B cell (primary cell): ENCODE measurements around the gene DCLK1.

ENCODE experiments used
- EZH2 ChIP-seq: IDR thresholded peaks from 2 replicates; pipeline ENCODE4 v1.6.1; 2012; ENCODE audit warnings: borderline replicate concordance, low read depth, mild to moderate bottlenecking, moderate library complexity, low read length; ENCODE audit not compliant: insufficient read depth, poor library complexity, severe bottlenecking
- TF ChIP-seq, protein P1 (sequence below): fragments of 200-600 bp; IDR thresholded peaks from one replicate; pipeline ENCODE4 v1.8.0; 2022; ENCODE audit warnings: antibody characterized with exemption, mild to moderate bottlenecking

DNA sequence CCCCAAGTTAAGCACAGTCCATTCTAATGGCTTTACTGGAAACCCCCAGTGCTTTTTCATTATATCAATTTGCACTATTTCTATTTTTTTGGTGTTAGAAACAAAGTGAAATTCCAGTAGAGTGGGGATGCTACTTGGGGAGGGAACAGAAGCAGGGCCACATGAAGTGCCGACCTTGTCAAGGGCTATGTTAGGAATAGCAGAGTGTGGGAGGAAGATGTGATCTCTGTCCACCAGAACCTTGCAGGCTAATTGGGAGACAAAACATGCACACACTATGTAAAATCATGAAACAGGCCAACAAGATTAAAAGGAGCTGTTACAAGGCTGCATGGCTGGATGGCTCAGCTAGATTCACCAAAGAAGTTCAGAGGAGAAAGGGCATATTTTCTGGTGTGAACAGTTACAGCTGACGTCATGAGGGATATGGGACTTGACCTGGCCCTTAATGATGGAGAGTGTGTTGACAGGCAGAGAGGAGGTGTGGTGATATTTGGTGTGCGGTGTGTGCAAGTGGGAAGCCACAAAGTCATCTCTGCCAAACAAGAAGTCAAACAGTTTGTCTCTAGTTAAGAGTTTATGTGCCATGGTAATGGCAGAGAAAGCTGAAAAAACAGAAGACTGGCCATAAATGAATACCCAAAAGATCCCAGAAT, 336.3 kb downstream of the DCLK1 start:
- TF ChIP-seq, protein P1, sequence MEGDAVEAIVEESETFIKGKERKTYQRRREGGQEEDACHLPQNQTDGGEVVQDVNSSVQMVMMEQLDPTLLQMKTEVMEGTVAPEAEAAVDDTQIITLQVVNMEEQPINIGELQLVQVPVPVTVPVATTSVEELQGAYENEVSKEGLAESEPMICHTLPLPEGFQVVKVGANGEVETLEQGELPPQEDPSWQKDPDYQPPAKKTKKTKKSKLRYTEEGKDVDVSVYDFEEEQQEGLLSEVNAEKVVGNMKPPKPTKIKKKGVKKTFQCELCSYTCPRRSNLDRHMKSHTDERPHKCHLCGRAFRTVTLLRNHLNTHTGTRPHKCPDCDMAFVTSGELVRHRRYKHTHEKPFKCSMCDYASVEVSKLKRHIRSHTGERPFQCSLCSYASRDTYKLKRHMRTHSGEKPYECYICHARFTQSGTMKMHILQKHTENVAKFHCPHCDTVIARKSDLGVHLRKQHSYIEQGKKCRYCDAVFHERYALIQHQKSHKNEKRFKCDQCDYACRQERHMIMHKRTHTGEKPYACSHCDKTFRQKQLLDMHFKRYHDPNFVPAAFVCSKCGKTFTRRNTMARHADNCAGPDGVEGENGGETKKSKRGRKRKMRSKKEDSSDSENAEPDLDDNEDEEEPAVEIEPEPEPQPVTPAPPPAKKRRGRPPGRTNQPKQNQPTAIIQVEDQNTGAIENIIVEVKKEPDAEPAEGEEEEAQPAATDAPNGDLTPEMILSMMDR: no peak
- TF ChIP-seq EZH2: no peak
